Activated CD4-positive, alpha-beta T cell treated with anti-CD3 and anti-CD28 coated beads for 36 hours (primary cell): ENCODE results near the gene FLT3LG. TPM values are rescaled to one million over a fixed set of nuclear protein-coding genes. Genes with fewer than 3 reads are reported as not detected.

ENCODE experiments used
- ATAC-seq: fragments of 200-7000 bp; cut with Tn5 transposase; one replicate; pipeline ENCODE4 v1.10.0; 2021; ENCODE audit warnings: mild to moderate bottlenecking, moderate library complexity
- CTCF ChIA-PET: fragments of 350-600 bp; sonication (Branson Sonifier 250); formaldehyde crosslinking; loops from one replicate; lab custom pipeline; 2021; ENCODE audit warnings: antibody characterized with exemption; lab: Charles Lee
- POLR2A ChIA-PET: fragments of 350-600 bp; sonication (Branson Sonifier 250); formaldehyde crosslinking; loops from one replicate; lab custom pipeline; 2021; ENCODE audit warnings: antibody characterized with exemption, inconsistent platforms; lab: Charles Lee
- DNase-seq: peaks from one replicate; pipeline ENCODE4 v3.0.0-alpha.2; 2020
- H3K27ac Mint-ChIP-seq: one replicate; pipeline ENCODE4 v1.8.0; 2021; ENCODE audit warnings: mixed read lengths
- H3K27me3 Mint-ChIP-seq: one replicate; pipeline ENCODE4 v1.8.0; 2021; ENCODE audit warnings: mixed read lengths
- H3K36me3 Mint-ChIP-seq: one replicate; pipeline ENCODE4 v1.8.0; 2021; ENCODE audit warnings: low read depth, mixed read lengths
- H3K4me1 Mint-ChIP-seq: one replicate; pipeline ENCODE4 v1.8.0; 2021; ENCODE audit warnings: mixed read lengths
- H3K4me3 Mint-ChIP-seq: one replicate; pipeline ENCODE4 v1.8.0; 2021; ENCODE audit warnings: mild to moderate bottlenecking, moderate library complexity, mixed read lengths
- H3K9me3 Mint-ChIP-seq: one replicate; pipeline ENCODE4 v1.8.0; 2021; ENCODE audit warnings: low read depth, mixed read lengths
- intact Hi-C, 2 experiments: fragments of 100-400 bp; cut with DNase I in 1 of 2; cut with micrococcal nuclease in 1 of 2; formaldehyde crosslinking; loops; one replicate each; pipeline versions ENCODE4 v1.14.2 to v1.15.1; 2022 to 2024; cut with DNase I, micrococcal nuclease
- total RNA-seq, 2 experiments: library from RNA; stranded (reverse); gene quantifications; one replicate each; pipeline ENCODE4 v1.2.3, GENCODE V29; 2021

FLT3LG gene
- total RNA-seq, 2 experiments from 2014 or later = 38.6 to 43.2 TPM

DNA sequence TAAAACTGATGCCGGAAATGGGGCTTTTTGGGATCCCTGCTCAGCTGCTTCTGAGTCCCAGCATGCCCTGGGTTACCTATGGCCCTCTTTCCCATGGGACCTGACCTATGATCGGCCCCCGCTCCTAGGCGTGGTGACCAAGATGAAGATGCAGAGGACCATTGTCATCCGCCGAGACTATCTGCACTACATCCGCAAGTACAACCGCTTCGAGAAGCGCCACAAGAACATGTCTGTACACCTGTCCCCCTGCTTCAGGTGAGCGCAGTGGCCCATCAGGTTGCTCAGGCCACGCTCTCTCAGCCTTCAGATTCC is 23.7 kb downstream of the FLT3LG start:
- Mint-ChIP-seq H3K36me3 (peaks cover 46% of the 10 kb centered on the region), H3K27me3 (no peaks in the 10 kb centered on the region), H3K27ac (peak overlapping the region; percentile 98), H3K4me3 (peak overlapping the region; percentile 93), H3K9me3 (no peaks in the 10 kb centered on the region), H3K4me1 (peaks cover 47% of the 10 kb centered on the region)
- ChIA-PET CTCF (interaction anchor here (1.5 kb wide), 1 partner anchor 49 kb away, joined by 6 read pairs; no protein-coding TSS in a partner anchor), POLR2A (no interaction called here)
- DNase-seq (peak; percentile 32), ATAC-seq (no peak)
- intact Hi-C loops = loop anchor here (2.0 to 5.0 kb wide), 8 partner anchors 45 to 369 kb away; partner anchors contain the start of genes FUZ (in 2 of the 2), ALDH16A1 (in 1 of the 2), PNKP (in 1 of the 2) and PRMT1 (in 1 of the 2)

DNA sequence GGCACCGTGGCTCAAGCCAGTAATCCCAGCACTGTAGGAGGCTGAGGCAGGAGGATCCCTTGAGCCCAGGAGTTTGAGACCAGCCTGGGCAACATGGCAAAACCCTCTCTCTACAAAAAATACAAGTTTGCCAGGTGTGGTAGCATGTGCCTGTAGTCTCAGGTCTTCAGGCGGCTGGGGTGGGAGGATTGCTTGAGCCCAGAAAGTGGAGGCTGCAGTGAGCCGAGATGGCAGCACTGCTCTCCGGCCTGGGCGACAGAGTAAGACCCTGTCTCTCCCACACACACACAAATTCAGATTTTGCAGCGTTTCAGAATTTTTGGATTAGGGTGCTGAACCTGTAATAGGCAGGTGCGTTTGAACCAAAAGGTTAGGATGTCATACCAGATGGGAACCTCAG is 24.5 kb downstream of the FLT3LG start:
- POLR2A ChIA-PET = no interaction called here
- H3K27me3 Mint-ChIP-seq = no peaks in the 10 kb centered on the region
- CTCF ChIA-PET = interaction anchor here (1.3 to 1.5 kb wide), 3 partner anchors 23 to 56 kb away, joined by 3 to 6 read pairs (median 3); no protein-coding TSS in a partner anchor
- no peaks in the 10 kb centered on the region for H3K9me3 Mint-ChIP-seq
- intact Hi-C loops = loop anchor here in 1 of 2 experiments (5.0 kb wide), 1 partner anchor 314 kb away; the partner anchor contains the start of gene FUZ
- H3K4me1 Mint-ChIP-seq = peaks cover 48% of the 10 kb centered on the region
- DNase-seq (no peak), ATAC-seq (no peak)
- peak overlapping the region; percentile 93 for H3K4me3 Mint-ChIP-seq
- H3K27ac Mint-ChIP-seq = peak overlapping the region; percentile 98
- peaks cover 42% of the 10 kb centered on the region for H3K36me3 Mint-ChIP-seq

DNA sequence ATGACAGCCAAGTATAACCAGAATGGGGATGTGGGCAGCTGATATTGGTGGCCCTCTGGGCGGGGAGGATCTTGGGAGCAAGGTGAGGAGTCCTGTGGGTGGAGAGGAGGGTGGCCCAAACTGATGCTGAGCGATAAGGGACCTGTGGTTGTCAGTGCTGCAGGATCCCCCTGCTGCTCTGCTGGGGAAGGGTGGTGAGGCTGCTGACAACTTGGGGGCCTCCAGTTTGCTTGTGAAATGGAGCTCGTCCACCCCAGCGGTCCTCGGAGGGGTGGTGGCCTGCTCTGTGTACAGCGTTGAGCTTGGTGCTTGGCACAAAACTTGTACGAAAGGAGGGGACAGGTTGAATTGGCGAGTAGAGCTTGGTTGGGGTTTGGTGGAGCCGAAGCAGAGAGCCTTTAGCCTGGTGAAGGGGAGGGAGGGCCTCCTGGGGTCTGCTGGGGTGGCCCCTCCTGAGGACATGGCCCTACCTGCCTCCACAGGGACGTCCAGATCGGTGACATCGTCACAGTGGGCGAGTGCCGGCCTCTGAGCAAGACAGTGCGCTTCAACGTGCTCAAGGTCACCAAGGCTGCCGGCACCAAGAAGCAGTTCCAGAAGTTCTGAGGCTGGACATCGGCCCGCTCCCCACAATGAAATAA is 25.1 kb downstream of the FLT3LG start:
- intact Hi-C loops = loop anchor here in 1 of 2 experiments (1.0 to 5.0 kb wide), 2 partner anchors 92 to 313 kb away; partner anchors contain the start of genes FUZ and PRR12
- H3K36me3 Mint-ChIP-seq = peaks cover 42% of the 10 kb centered on the region
- H3K9me3 Mint-ChIP-seq = no peaks in the 10 kb centered on the region
- H3K4me1 Mint-ChIP-seq = peaks cover 48% of the 10 kb centered on the region
- ATAC-seq = no peak
- H3K27ac Mint-ChIP-seq = peak overlapping the region; percentile 98
- ChIA-PET POLR2A (interaction anchor here (0.6 to 1.0 kb wide), 4 partner anchors 28 to 370 kb away, joined by 3 to 4 read pairs (median 4); partner anchors contain the start of gene RCN3), CTCF (interaction anchor here (0.6 to 1.5 kb wide), 6 partner anchors 9 to 193 kb away, joined by 3 to 5 read pairs (median 3); partner anchors contain the start of gene RCN3)
- H3K4me3 Mint-ChIP-seq = peak overlapping the region; percentile 93
- no peaks in the 10 kb centered on the region for H3K27me3 Mint-ChIP-seq
- peak; percentile 53 for DNase-seq

DNA sequence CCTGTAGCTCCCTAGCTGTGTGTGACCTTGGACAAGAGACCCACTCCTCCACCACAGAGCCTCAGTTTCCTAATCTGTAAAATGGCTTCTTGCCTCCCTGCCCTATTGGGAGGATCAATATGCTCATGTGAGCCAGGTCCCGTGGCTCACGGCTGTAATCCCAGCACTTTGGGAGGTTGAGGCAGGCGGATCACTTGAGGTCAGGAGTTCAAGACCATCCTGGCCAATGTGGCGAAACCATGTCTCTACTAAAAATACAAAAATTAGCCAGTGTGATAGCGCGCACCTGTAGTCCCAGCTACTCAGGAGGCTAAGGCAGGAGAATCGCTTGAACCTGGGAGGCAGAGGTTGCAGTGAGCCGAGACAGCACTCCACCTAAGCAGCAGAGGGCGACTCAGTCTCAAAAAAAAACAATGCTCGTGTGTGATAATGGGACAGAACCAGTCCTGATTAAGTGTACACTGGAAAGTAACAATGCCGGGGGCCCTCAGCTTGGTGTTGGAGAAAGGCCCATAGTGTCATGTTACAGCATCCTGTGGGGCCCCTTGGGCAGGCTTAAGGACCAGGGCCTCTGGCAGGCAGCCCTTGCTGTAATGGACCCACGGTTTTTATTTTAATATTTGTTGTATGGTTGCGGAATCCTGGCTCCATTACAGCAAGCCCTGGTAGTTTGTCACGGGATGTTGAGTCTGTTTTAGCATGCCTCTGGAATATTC is 29.0 kb downstream of the FLT3LG start:
- H3K9me3 Mint-ChIP-seq = no peaks in the 10 kb centered on the region
- peaks cover 25% of the 10 kb centered on the region for H3K36me3 Mint-ChIP-seq
- peaks cover 44% of the 10 kb centered on the region for H3K4me1 Mint-ChIP-seq
- CTCF ChIA-PET = interaction anchor here (0.7 to 7.3 kb wide), 17 partner anchors 15 to 341 kb away, joined by 3 to 63 read pairs (median 5); partner anchors contain the start of gene ALDH16A1
- peak; percentile 28 for ATAC-seq
- H3K27ac Mint-ChIP-seq = no peak overlapping the region
- intact Hi-C loops = loop anchor here in 1 of 2 experiments (1.0 kb wide), 1 partner anchor 177 kb away; no protein-coding TSS in a partner anchor
- POLR2A ChIA-PET = interaction anchor here (0.6 to 1.7 kb wide), 4 partner anchors 41 to 447 kb away, joined by 3 to 8 read pairs (median 4); partner anchors contain the start of gene PRMT1
- no peaks in the 10 kb centered on the region for H3K27me3 Mint-ChIP-seq
- DNase-seq = peak; percentile 65
- no peak overlapping the region for H3K4me3 Mint-ChIP-seq

DNA sequence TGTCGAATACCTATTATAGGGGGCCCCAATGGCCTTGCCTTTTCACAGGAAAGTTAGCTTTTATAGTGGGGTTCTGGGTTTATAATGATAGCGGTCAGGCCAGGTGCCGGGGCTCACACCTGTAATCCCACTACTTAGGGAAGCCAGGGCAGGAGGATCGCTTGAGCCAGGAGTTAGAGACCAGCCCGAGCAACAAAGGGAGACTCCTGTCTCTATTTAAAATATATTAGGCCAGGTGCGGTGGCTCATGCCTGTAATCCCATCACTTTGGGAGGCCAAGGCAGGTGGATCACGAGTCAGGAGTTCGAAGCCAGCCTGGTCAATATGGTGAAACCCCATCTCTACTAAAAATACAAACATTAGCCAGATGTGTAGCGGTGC is 29.6 kb downstream of the FLT3LG start:
- intact Hi-C loops = loop anchor here in 1 of 2 experiments (1.0 kb wide), 1 partner anchor 177 kb away; no protein-coding TSS in a partner anchor
- Mint-ChIP-seq H3K4me1 (peaks cover 43% of the 10 kb centered on the region), H3K27ac (no peak overlapping the region), H3K4me3 (no peak overlapping the region), H3K9me3 (no peaks in the 10 kb centered on the region), H3K27me3 (no peaks in the 10 kb centered on the region), H3K36me3 (peaks cover 20% of the 10 kb centered on the region)
- DNase-seq = no peak
- no peak for ATAC-seq
- CTCF ChIA-PET = interaction anchor here (0.7 to 7.3 kb wide), 13 partner anchors 14 to 340 kb away, joined by 3 to 63 read pairs (median 6); partner anchors contain the start of gene ALDH16A1
- POLR2A ChIA-PET = interaction anchor here (0.6 to 1.7 kb wide), 3 partner anchors 65 to 447 kb away, joined by 3 to 8 read pairs (median 4); partner anchors contain the start of gene PRMT1

DNA sequence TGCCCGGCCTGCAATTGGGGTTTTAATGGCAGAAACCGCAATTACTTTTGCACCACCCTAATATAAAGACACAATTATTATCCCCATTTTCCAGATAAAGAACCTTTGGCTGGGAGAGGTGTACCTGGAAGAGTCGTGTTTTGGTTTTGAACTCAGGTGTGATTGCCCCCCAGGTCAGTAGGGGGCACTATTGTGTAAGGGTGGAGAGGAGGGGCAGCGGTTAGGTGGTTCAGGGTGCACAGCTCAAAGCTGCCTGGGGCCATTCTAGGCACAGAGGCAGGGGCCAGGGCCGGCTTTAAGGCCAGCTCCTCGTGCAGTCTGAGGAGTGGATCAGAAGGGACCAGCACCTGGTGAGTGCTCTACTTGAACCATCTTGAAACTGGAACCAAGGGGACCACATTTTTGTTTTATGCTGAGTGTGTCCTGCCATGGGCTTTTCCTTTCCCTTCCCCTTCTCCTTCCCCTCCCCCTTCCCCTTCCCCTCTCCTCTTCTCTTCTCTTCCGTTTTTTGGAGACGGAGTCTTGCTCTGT is 32.6 kb downstream of the FLT3LG start:
- Mint-ChIP-seq H3K27me3 (no peaks in the 10 kb centered on the region), H3K36me3 (no peaks in the 10 kb centered on the region), H3K4me1 (peaks cover 20% of the 10 kb centered on the region), H3K27ac (no peak overlapping the region), H3K9me3 (no peaks in the 10 kb centered on the region), H3K4me3 (no peak overlapping the region)
- ATAC-seq (peak; percentile 86), DNase-seq (peak; percentile 88)
- ChIA-PET CTCF (interaction anchor here (0.5 to 8.3 kb wide), 20 partner anchors 8 to 224 kb away, joined by 3 to 135 read pairs (median 5); partner anchors contain the start of genes ADM5, NOSIP, PRMT1 and RCN3), POLR2A (no interaction called here)
- intact Hi-C loops = loop anchor here (1.0 to 2.0 kb wide), 4 partner anchors 20 to 166 kb away; no protein-coding TSS in a partner anchor

DNA sequence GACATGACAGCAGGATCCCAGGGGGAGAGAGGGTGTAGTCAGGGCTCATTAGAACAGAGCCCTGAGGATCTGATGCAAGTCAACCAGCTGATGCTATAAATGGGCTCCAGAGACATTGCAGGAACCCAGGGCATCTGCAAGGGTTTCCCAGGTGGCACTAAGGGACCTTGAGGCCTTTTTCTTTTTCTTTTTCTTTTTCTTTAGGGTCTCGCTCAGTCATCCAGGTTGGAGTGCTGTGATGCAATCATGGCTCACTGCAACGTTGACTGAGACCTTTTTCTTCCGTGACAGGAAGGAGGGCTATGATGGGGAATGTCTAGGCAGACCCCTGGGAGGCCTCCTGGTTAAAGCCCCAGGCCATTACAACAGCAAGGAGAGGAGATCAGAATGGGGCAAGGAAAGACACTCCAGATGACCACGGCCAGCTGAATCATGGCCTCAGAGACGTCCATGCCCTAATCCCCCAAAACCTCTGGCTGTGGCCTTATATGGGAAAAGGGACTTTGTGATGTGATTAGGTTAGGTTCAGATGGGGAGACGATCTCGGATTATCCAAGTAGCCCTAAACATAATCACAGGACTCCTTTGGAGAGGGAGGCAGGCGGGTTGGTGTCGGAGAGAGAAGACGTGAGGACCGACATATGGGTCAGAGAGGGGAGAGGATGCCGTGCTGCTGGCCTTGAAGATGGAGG is 33.9 kb downstream of the FLT3LG start:
- H3K36me3 Mint-ChIP-seq = no peaks in the 10 kb centered on the region
- intact Hi-C loops = loop anchor here in 1 of 2 experiments (2.0 kb wide), 1 partner anchor 19 kb away; no protein-coding TSS in a partner anchor
- ChIA-PET CTCF (interaction anchor here (0.5 to 8.3 kb wide), 12 partner anchors 9 to 171 kb away, joined by 3 to 135 read pairs (median 4); partner anchors contain the start of gene RCN3), POLR2A (no interaction called here)
- ATAC-seq = no peak
- no peaks in the 10 kb centered on the region for H3K27me3 Mint-ChIP-seq
- H3K4me1 Mint-ChIP-seq = peaks cover 21% of the 10 kb centered on the region
- DNase-seq = no peak
- H3K9me3 Mint-ChIP-seq = no peaks in the 10 kb centered on the region
- H3K27ac Mint-ChIP-seq = no peak overlapping the region
- no peak overlapping the region for H3K4me3 Mint-ChIP-seq

DNA sequence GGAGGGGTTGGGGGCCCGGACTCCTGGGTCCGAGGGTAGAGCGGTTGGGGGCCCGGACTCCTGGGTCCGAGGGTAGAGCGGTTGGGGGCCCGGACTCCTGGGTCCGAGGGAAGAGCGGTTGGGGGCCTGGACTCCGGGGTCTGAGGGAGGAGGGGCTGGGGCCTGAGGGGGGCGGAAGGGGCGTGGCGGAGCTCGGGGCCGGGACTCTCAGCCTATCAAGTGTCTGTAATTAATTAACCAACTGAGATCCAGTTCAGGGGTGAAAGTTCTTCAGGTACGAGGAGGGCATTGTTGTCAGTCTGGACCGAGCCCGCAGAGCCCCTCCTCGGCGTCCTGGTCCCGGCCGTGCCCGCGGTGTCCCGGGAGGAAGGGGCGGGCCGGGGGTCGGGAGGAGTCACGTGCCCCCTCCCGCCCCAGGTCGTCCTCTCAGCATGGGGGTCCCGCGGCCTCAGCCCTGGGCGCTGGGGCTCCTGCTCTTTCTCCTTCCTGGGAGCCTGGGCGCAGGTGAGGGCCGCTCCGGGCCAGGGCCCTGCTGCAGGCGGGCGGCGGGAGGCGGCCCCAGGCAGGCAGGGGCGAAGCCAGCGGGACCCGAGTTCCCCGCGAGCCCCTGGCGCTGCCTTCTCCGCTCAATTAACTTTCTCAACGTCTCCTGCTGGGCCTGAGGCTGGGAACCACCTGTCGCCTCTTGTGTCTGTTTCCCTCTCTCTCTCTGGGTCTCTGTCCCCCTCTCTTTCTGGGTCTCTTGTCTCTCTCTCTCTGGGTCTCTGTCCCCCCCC is 39.1 kb downstream of the FLT3LG start:
- intact Hi-C loops = loop anchor here in 1 of 2 experiments (1.0 kb wide), 1 partner anchor 14 kb away; no protein-coding TSS in a partner anchor
- peak; percentile 55 for DNase-seq
- no peaks in the 10 kb centered on the region for H3K27me3 Mint-ChIP-seq
- peaks cover 2% of the 10 kb centered on the region for H3K36me3 Mint-ChIP-seq
- ChIA-PET POLR2A (no interaction called here), CTCF (interaction anchor here (0.6 to 5.4 kb wide), 3 partner anchors 14 to 56 kb away, joined by 3 to 23 read pairs (median 3); partner anchors contain the start of gene RCN3)
- H3K4me3 Mint-ChIP-seq = peak overlapping the region; percentile 76
- peak overlapping the region; percentile 67 for H3K27ac Mint-ChIP-seq
- H3K4me1 Mint-ChIP-seq = peaks cover 36% of the 10 kb centered on the region
- H3K9me3 Mint-ChIP-seq = no peaks in the 10 kb centered on the region
- peak; percentile 77 for ATAC-seq

DNA sequence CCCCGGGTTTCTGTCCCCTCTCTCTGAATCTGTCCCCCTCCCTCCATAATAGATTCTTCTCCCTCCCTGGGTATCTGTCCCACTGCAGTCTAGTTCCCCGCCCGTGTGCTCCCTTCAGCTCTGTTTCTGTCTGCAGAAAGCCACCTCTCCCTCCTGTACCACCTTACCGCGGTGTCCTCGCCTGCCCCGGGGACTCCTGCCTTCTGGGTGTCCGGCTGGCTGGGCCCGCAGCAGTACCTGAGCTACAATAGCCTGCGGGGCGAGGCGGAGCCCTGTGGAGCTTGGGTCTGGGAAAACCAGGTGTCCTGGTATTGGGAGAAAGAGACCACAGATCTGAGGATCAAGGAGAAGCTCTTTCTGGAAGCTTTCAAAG is 39.7 kb downstream of the FLT3LG start:
- Mint-ChIP-seq H3K27me3 (no peaks in the 10 kb centered on the region), H3K4me3 (peak overlapping the region; percentile 76), H3K36me3 (peaks cover 2% of the 10 kb centered on the region), H3K9me3 (no peaks in the 10 kb centered on the region), H3K4me1 (peaks cover 36% of the 10 kb centered on the region), H3K27ac (peak overlapping the region; percentile 67)
- intact Hi-C loops = loop anchor here in 1 of 2 experiments (1.0 kb wide), 1 partner anchor 14 kb away; no protein-coding TSS in a partner anchor
- ChIA-PET POLR2A (no interaction called here), CTCF (interaction anchor here (0.7 to 5.4 kb wide), 2 partner anchors 14 to 33 kb away, joined by 3 to 23 read pairs; partner anchors contain the start of gene RCN3)
- no peak for DNase-seq
- ATAC-seq = peak; percentile 36
